Measurements from ENCODE around the gene ZRANB1.

GRCh38 chr10:124990671-124991625 lies 49.0 kb downstream of the ZRANB1 start:
- TF ChIP-seq, protein P1, sequence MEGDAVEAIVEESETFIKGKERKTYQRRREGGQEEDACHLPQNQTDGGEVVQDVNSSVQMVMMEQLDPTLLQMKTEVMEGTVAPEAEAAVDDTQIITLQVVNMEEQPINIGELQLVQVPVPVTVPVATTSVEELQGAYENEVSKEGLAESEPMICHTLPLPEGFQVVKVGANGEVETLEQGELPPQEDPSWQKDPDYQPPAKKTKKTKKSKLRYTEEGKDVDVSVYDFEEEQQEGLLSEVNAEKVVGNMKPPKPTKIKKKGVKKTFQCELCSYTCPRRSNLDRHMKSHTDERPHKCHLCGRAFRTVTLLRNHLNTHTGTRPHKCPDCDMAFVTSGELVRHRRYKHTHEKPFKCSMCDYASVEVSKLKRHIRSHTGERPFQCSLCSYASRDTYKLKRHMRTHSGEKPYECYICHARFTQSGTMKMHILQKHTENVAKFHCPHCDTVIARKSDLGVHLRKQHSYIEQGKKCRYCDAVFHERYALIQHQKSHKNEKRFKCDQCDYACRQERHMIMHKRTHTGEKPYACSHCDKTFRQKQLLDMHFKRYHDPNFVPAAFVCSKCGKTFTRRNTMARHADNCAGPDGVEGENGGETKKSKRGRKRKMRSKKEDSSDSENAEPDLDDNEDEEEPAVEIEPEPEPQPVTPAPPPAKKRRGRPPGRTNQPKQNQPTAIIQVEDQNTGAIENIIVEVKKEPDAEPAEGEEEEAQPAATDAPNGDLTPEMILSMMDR (IDR thresholded peaks at IDR 0.05): no peak
- TF ChIP-seq POLR2A (IDR thresholded peaks at IDR 0.05): no peak

Data from uterus (tissue), 2 donors.